Liver (tissue), 9 donors: ENCODE results near the gene BHLHA9. TPM values are rescaled to one million over a fixed set of nuclear protein-coding genes. Genes with fewer than 3 reads are reported as not detected.
"Not testable (repeated sequence)": the region's sequence is repeated elsewhere in the genome, so short reads cannot be mapped to it uniquely, and the experiment has no call there.

Experiments used
- DNase-seq: peaks from one replicate; pipeline ENCODE4 v3.0.0-alpha.2; 2017; ENCODE audit warnings: low spot score
- H3K27ac ChIP-seq, 2 donors: one replicate each; pipeline ENCODE4 v1.7.0; 2013; ENCODE audit warnings: inconsistent platforms in 2 of 2, low read length in 2 of 2, control low read depth in 1 of 2, low read depth in 1 of 2, mild to moderate bottlenecking in 1 of 2
- H3K27me3 ChIP-seq, 4 donors: one replicate each; pipeline versions ENCODE4 v1.6.1 to v1.7.0; 2013; ENCODE audit warnings: low read length in 3 of 4, inconsistent platforms in 1 of 4, mild to moderate bottlenecking in 1 of 4, moderate library complexity in 1 of 4; ENCODE audit not compliant: control insufficient read depth in 4 of 4, insufficient read depth in 4 of 4
- H3K36me3 ChIP-seq, 4 donors: one replicate each; pipeline versions ENCODE4 v1.6.1 to v1.7.0; 2013; ENCODE audit warnings: low read length in 3 of 4, mild to moderate bottlenecking in 3 of 4, low read depth in 1 of 4, moderate library complexity in 1 of 4; ENCODE audit not compliant: control insufficient read depth in 4 of 4, insufficient read depth in 3 of 4
- H3K4me1 ChIP-seq, 4 donors: one replicate each; pipeline versions ENCODE4 v1.6.1 to v1.7.0; 2013; ENCODE audit warnings: low read length in 3 of 4, mild to moderate bottlenecking in 3 of 4, moderate library complexity in 1 of 4; ENCODE audit not compliant: control insufficient read depth in 4 of 4, insufficient read depth in 4 of 4
- H3K4me3 ChIP-seq, 3 donors: one replicate each; pipeline versions ENCODE4 v1.6.1 to v1.7.0; 2013; ENCODE audit warnings: low read length in 3 of 3, control low read depth in 1 of 3, low read depth in 1 of 3, mild to moderate bottlenecking in 1 of 3
- H3K9ac ChIP-seq, 2 donors: one replicate each; pipeline ENCODE4 v1.7.0; 2013; ENCODE audit warnings: low read length in 2 of 2, mild to moderate bottlenecking in 2 of 2, moderate library complexity in 2 of 2, control low read depth in 1 of 2, low read depth in 1 of 2
- H3K9me3 ChIP-seq, 4 donors: one replicate each; pipeline versions ENCODE4 v1.6.1 to v1.7.0; 2013; ENCODE audit warnings: low read length in 3 of 4; ENCODE audit not compliant: control insufficient read depth in 4 of 4
- FOXA2 ChIP-seq: IDR thresholded peaks from 2 replicates; pipeline ENCODE4 v1.6.1; 2016; ENCODE audit warnings: antibody characterized with exemption
- HNF4A ChIP-seq, 2 donors: conservative IDR thresholded peaks; 2 replicates each; pipeline ENCODE4 v1.6.1; 2016; ENCODE audit warnings: antibody characterized with exemption in 2 of 2, mild to moderate bottlenecking in 2 of 2
- HNF4G ChIP-seq: IDR thresholded peaks from 2 replicates; pipeline ENCODE4 v1.6.1; 2016; ENCODE audit warnings: antibody characterized with exemption
- JUND ChIP-seq, 2 donors: IDR thresholded peaks; 2 replicates each; pipeline ENCODE4 v1.6.1; 2016; ENCODE audit warnings: antibody characterized with exemption in 2 of 2
- NR2F2 ChIP-seq: IDR thresholded peaks from 2 replicates; pipeline ENCODE4 v1.6.1; 2016; ENCODE audit warnings: antibody characterized with exemption
- RAD21 ChIP-seq, 2 donors: IDR thresholded peaks; 2 replicates each; pipeline ENCODE4 v1.6.1; 2016; ENCODE audit warnings: antibody characterized with exemption in 2 of 2, mild to moderate bottlenecking in 2 of 2
- REST ChIP-seq: IDR thresholded peaks from 2 replicates; pipeline ENCODE4 v1.6.1; 2016; ENCODE audit warnings: antibody characterized with exemption, mild to moderate bottlenecking
- RXRA ChIP-seq, 2 donors: IDR thresholded peaks; 2 replicates each; pipeline ENCODE4 v1.6.1; 2017 to 2018; ENCODE audit warnings: antibody characterized with exemption in 2 of 2, mild to moderate bottlenecking in 1 of 2
- TAF1 ChIP-seq: conservative IDR thresholded peaks from 2 replicates; pipeline ENCODE4 v1.6.1; 2016; ENCODE audit warnings: antibody characterized with exemption, mild to moderate bottlenecking
- YY1 ChIP-seq: IDR thresholded peaks from 2 replicates; pipeline ENCODE4 v1.6.1; 2016; ENCODE audit warnings: antibody characterized with exemption, mild to moderate bottlenecking
- ZBTB33 ChIP-seq: IDR thresholded peaks from 2 replicates; pipeline ENCODE4 v1.6.1; 2016; ENCODE audit warnings: antibody characterized with exemption
- WGBS: extraction: QIAGEN DNeasy Blood & Tissue Kit; methylation state at CpG from one replicate; pipeline ENCODE4 v1.1.7; 2013; 5-methylcytosine and 5-hydroxymethylcytosine counted together
- polyA plus RNA-seq, 2 donors: library from polyadenylated mRNA; stranded (reverse) in 1 of 2; unstranded in 1 of 2; fragments of 200-250 nt in 1 of 2; fragments of >200 nt in 1 of 2; fragmentation: Nextera tagmentation in 1 of 2; extraction: Ambion mirVana in 1 of 2; gene quantifications; one replicate each; pipeline versions ENCODE4 v1.2.1 to v1.2.3, GENCODE V29; 2013 to 2015
- total RNA-seq, 2 donors: library from RNA; depleted of rRNA; stranded (reverse); fragments of >200 nt; gene quantifications; one replicate each; pipeline ENCODE4 v1.2.3, GENCODE V29; 2014
- TF ChIP-seq, protein P1 (sequence below): IDR thresholded peaks from 2 replicates; pipeline ENCODE4 v1.6.1; 2016; ENCODE audit warnings: antibody characterized with exemption
- TF ChIP-seq, protein P2 (sequence below): fragments of 150-350 bp; IDR thresholded peaks from 2 replicates; pipeline ENCODE4 v1.5.1; 2017; ENCODE audit warnings: improper control_type of control experiment, low read depth, low read length; ENCODE audit not compliant: missing input control
- TF ChIP-seq, protein P3 (sequence below): IDR thresholded peaks from 2 replicates; pipeline ENCODE4 v1.6.1; 2016; ENCODE audit warnings: antibody characterized with exemption
- donor health status: healthy.
- donor health status: healthy.
- donor health status: healthy.
- donor health status: healthy.
- donor health status: healthy.

BHLHA9 gene
- total and polyA plus RNA-seq, 4 donors = 0.08 TPM; not detected in 3

DNA sequence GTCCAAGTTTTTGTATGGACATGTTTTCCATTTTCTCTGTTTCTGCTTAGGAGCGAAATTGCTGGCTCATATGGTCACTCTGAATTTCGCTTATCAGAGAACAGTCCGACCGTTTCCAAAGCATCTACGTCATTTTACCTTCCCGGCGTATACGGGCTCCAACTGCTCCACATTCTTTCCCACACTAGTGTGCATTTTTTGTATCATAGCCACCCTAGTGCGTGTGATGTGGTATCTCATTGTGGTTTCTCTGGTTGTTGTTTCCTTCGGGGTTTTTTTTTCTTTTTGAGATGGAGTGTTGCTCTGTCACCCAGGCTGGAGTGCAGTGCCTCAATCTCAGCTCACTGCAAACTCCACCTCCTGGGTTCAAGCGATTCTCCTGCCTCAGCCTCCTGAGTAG, 31.0 kb upstream of the BHLHA9 start:
- TF ChIP-seq, protein P1, sequence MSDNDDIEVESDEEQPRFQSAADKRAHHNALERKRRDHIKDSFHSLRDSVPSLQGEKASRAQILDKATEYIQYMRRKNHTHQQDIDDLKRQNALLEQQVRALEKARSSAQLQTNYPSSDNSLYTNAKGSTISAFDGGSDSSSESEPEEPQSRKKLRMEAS = no peak
- no peak for TF ChIP-seq NR2F2
- TF ChIP-seq, protein P2, sequence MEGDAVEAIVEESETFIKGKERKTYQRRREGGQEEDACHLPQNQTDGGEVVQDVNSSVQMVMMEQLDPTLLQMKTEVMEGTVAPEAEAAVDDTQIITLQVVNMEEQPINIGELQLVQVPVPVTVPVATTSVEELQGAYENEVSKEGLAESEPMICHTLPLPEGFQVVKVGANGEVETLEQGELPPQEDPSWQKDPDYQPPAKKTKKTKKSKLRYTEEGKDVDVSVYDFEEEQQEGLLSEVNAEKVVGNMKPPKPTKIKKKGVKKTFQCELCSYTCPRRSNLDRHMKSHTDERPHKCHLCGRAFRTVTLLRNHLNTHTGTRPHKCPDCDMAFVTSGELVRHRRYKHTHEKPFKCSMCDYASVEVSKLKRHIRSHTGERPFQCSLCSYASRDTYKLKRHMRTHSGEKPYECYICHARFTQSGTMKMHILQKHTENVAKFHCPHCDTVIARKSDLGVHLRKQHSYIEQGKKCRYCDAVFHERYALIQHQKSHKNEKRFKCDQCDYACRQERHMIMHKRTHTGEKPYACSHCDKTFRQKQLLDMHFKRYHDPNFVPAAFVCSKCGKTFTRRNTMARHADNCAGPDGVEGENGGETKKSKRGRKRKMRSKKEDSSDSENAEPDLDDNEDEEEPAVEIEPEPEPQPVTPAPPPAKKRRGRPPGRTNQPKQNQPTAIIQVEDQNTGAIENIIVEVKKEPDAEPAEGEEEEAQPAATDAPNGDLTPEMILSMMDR = no peak
- no peak for TF ChIP-seq RAD21 (IDR thresholded peaks at IDR 0.05)
- TF ChIP-seq HNF4A (conservative IDR thresholded peaks at IDR 0.05) = no peak
- TF ChIP-seq HNF4G = no peak
- no peak for TF ChIP-seq FOXA2
- TF ChIP-seq REST = no peak
- TF ChIP-seq TAF1 = no peak
- no peak for TF ChIP-seq RXRA (IDR thresholded peaks at IDR 0.05)
- no peak for TF ChIP-seq ZBTB33
- no peak for TF ChIP-seq JUND (IDR thresholded peaks at IDR 0.05)
- TF ChIP-seq, protein P3, sequence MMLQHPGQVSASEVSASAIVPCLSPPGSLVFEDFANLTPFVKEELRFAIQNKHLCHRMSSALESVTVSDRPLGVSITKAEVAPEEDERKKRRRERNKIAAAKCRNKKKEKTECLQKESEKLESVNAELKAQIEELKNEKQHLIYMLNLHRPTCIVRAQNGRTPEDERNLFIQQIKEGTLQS = no peak
- no peak for TF ChIP-seq YY1
- WGBS = 86% methylated on average over 11 of the region's 11 CpGs
- Histone ChIP-seq H3K4me1 (no peaks in the 10 kb centered on the region), H3K27me3 (no peaks in the 10 kb centered on the region), H3K4me3 (no peak overlapping the region), H3K36me3 (no peaks in the 10 kb centered on the region), H3K9ac (no peak overlapping the region), H3K9me3 (peaks cover 0 to 2% (median 0%) of the 10 kb centered on the region in 4 donors), H3K27ac (no peak overlapping the region)
- DNase-seq = no peak

DNA sequence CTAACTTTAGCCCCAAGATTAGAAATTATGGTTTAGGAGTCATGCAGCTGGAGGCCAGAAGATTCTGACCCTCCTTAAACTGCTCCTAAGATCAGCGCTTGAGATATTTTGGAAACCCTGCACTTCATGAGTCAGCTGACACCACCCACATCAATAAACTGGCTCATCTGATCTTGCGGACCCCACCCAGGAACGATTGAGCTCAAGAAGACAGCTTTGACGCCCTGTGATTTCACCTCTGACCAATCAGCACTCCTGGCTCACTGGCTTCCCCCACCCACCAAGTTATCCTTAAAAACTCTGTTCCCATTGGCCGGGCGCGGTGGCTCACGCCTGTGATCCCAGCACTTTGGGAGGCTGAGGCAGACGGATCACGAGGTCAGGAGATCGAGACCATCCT, 29.8 kb upstream of the BHLHA9 start:
- H3K36me3 ChIP-seq, DNase-seq, H3K4me3 ChIP-seq, H3K9ac ChIP-seq, H3K9me3 ChIP-seq, H3K27me3 ChIP-seq, H3K4me1 ChIP-seq, H3K27ac ChIP-seq: not testable (repeated sequence)
- 73% methylated on average over 11 of the region's 11 CpGs for WGBS
